Measurements from ENCODE around the gene ACO1.

The ACO1 gene

DNA sequence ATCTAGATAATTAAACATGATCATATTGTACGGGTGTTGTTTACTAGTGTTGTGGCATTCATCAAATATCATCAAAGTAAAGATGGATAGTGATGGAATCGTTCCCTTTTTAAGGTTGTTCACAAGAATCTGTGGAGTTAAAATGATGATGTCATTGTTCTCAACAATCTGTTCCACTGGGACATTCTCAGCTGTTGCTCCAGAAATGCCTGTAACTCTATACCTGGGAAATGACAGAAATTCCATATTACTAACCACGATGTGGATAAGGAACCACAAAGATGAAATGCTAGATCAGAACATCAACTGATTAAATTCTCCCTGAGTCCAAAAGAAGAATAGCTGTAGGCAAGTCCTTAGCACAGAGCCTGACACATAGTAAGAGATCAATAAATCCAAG is 103.5 kb downstream of the ACO1 start:
- DNase-seq, result no peak

DNA sequence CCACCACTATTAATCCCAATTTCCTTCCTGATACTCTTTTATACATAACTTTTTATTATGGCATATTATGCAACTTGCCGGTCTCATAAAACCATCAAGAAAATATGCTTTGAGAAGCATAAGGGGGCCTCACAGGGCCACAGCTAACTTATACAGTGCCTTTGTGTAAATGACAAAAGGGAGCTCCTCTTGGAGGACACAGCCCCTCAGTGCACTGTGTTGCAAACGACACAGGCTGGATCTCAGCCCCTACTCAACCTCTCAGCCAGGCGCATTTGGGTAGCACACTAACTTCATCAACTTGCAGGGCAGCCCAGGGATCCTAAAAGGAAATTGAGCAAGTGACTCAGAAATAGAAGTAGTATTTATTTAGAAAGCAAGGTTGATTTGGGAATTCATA is 106.2 kb downstream of the ACO1 start:
- no peak for DNase-seq

DNA sequence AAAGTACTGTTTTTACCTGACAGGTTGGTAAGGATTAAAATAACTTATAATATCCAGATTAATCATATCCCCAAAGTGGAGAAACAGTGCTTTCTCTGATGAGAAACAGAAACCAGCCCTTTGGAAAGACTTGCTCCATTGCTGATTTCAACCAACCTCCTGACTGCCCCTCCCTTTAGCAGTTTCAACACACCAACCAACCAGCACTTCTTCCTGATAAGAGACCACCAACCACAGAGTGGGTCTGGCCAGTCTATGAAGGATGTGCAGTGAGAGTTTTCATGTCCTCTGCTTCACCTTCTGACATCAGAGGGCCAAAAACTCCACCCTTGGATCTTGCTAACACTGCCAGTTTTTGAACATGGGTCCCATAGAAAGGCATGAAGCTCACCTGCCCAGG is 113.5 kb downstream of the ACO1 start:
- no peak for DNase-seq

DNA sequence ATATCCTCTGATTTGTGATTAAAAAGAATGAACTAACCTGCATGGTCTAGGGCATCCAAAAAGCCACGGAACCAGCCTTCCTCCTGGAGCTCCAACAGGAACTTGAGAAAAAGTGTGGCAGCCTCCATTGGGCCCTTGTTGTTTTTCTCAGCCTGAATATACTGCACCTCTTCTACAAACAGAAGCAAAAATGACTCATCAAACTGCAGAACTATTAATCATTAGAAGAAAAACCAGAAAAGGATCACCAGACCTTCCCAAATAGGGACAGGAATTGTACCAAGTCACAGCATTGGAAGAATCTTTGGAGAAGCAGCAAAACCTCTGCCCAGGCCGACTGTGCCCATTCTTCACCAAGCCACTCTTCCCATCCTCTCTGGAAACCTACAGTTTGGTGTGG is 116.3 kb downstream of the ACO1 start:
- no peak for DNase-seq

DNA sequence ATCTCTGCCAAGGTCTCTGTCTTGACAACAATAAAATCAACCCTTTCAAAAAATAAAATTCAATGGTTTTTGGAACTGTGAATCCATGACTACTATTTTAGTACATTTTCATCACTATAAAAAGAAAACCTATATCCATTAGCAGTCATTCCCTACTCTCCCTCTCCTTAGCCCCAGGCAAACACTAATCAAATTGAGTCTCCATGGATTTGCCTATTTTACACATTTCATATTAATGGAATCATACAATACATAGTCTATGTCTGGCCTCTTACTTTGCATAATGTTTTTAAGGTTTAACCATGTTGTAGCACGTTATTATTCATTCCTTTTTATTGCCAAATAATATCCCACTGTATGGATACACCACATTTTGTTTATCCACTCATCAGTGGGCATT is 117.4 kb downstream of the ACO1 start:
- no peak for DNase-seq

DNA sequence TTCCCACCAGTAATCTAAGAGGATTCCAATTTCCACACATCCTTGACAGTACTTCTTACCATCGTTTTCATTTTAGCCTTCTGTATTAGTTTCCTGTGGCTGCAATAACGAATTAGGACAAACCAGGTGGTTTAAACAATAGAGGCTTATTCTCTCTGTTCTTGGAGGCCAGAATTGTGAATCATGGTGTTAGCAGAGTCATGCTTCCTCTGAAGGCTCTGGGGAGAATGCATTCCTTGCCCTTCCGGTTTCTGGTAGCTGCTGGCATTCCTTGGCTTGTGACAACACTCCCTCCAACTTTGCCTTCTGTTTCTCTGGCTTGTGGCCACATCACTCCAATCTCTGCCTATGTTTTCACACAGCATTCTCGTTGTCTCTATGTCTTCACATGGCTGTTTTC is 118.0 kb downstream of the ACO1 start:
- no peak for DNase-seq

DNA sequence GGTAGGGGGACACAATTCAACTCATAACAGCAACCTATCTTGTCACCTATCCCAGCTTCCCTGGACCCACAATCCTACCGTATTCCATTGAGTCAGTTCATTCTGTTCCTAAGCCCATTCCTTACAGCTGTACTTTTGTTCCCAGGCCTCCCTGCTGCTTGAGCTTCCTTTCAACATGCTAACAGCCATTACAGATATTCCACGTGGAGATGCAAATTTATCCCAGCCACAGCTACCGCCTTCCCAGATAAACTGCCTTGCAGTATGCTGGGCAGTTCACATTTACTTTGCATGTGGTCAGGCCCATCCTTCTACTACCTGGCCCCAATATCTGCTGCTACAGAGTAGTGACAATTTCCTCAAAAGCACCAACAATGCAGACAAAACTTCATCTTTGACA is 118.6 kb downstream of the ACO1 start:
- no peak for DNase-seq
